K562 (cell line): ENCODE data around the gene DSTYK. TPM values are rescaled to one million over a fixed set of nuclear protein-coding genes. Genes with fewer than 3 reads are reported as not detected.

Source experiments
- CTCFL ChIP-seq: IDR thresholded peaks from 2 replicates; pipeline ENCODE4 v1.6.1; 2011; ENCODE audit warnings: borderline replicate concordance, low read depth, mild to moderate bottlenecking, moderate library complexity, low read length; ENCODE audit not compliant: insufficient read depth, poor library complexity, severe bottlenecking
- E2F6 ChIP-seq, 2 experiments: IDR thresholded peaks; 2 replicates each; pipeline ENCODE4 v1.6.1; 2011; ENCODE audit warnings: borderline replicate concordance in 1 of 2, control low read depth in 1 of 2, low read depth in 1 of 2, low read length in 1 of 2, mild to moderate bottlenecking in 1 of 2, mixed read lengths in 1 of 2, moderate library complexity in 1 of 2; ENCODE audit not compliant: insufficient read depth in 1 of 2, insufficient read length in 1 of 2, poor library complexity in 1 of 2, severe bottlenecking in 1 of 2; ENCODE audit errors: extremely low read depth in 1 of 2
- JUN ChIP-seq, 2 experiments: sonication (generic) in 1 of 2; formaldehyde crosslinking in 1 of 2; IDR thresholded peaks; 2 replicates each; pipeline versions ENCODE4 v1.6.1 to v1.8.0; 2012 to 2022; ENCODE audit warnings: borderline replicate concordance in 2 of 2, mild to moderate bottlenecking in 2 of 2, improper control_type of control experiment in 1 of 2, low read depth in 1 of 2, low read length in 1 of 2, missing genetic modification reagents in 1 of 2
- NCOR1 ChIP-seq: fragments of 450-650 bp; IDR thresholded peaks from 2 replicates; pipeline ENCODE4 v1.6.1; 2016; ENCODE audit warnings: mild to moderate bottlenecking, moderate library complexity
- NR4A1 ChIP-seq, 2 experiments: fragments of 250-450 bp in 1 of 2; fragments of 450-650 bp in 1 of 2; sonication (Bioruptor Pico) in 1 of 2; IDR thresholded peaks; 2 replicates each; pipeline versions ENCODE4 v1.4.0 to v1.6.1; 2016 to 2020; ENCODE audit warnings: mild to moderate bottlenecking in 2 of 2, missing compliant biosample characterization in 1 of 2, missing genetic modification characterization in 1 of 2, moderate library complexity in 1 of 2
- POLR2AphosphoS5 ChIP-seq: IDR thresholded peaks from 2 replicates; pipeline ENCODE4 v1.6.1; 2011; ENCODE audit warnings: mild to moderate bottlenecking, low read depth, low read length, moderate library complexity; ENCODE audit not compliant: control insufficient read depth, insufficient read depth
- RBBP5 ChIP-seq: fragments of 200-600 bp; sonication (generic); IDR thresholded peaks from 2 replicates; pipeline ENCODE4 v1.6.1; 2012; ENCODE audit warnings: borderline replicate concordance, mild to moderate bottlenecking, low read length, control low read depth, inconsistent platforms; ENCODE audit not compliant: insufficient read depth, poor library complexity, severe bottlenecking
- SNAPC5 ChIP-seq: fragments of 250-450 bp; sonication (Bioruptor Pico); IDR thresholded peaks from 2 replicates; pipeline ENCODE4 v1.8.0; 2021; ENCODE audit warnings: moderate library complexity, mild to moderate bottlenecking, inconsistent platforms
- SPI1 ChIP-seq: IDR thresholded peaks from 2 replicates; pipeline ENCODE4 v1.6.1; 2011; ENCODE audit warnings: low read depth, low read length, control low read depth, borderline replicate concordance
- UBTF ChIP-seq, 2 experiments: IDR thresholded peaks; 2 replicates each; pipeline ENCODE4 v1.6.1; 2012; ENCODE audit warnings: improper control_type of control experiment in 2 of 2, low read depth in 2 of 2, low read length in 2 of 2, borderline replicate concordance in 1 of 2
- YBX1 ChIP-seq: fragments of 450-650 bp; IDR thresholded peaks from 2 replicates; pipeline ENCODE4 v1.7.1; 2016; ENCODE audit warnings: mild to moderate bottlenecking
- ZNF431 ChIP-seq: sonication (generic); formaldehyde crosslinking; IDR thresholded peaks from 2 replicates; pipeline ENCODE4 v1.8.0; 2022; ENCODE audit warnings: mild to moderate bottlenecking, missing genetic modification reagents
- ZNF668 ChIP-seq: fragments of 250-450 bp; sonication (Bioruptor Pico); IDR thresholded peaks from 2 replicates; pipeline ENCODE4 v1.8.0; 2022; ENCODE audit warnings: mild to moderate bottlenecking, inconsistent platforms
- polyA plus RNA-seq, 8 experiments: library from polyadenylated mRNA; depleted of rRNA in 4 of 8; stranded (reverse) in 5 of 8; unstranded in 3 of 8; fragments of >200 nt; fragmentation: Nextera tagmentation in 2 of 8; fragmentation: Illumina TruSeq in 1 of 8; extraction: Ambion mirVana in 2 of 8; extraction: Trizol in 1 of 8; gene quantifications; 2 replicates each; pipeline versions ENCODE4 v1.2.1 to v1.2.3, GENCODE V29; 2011 to 2014; ENCODE audit warnings: inconsistent platforms in 1 of 8, missing spikeins in 1 of 8
- total RNA-seq, 7 experiments: library from RNA; depleted of rRNA in 6 of 7; stranded (reverse); fragments of >200 nt in 6 of 7; fragmentation: Illumina TruSeq in 2 of 7; extraction: Trizol in 2 of 7; gene quantifications; 2 replicates each; pipeline versions ENCODE4 v1.2.1 to v1.2.3, GENCODE V29; 2011 to 2021; ENCODE audit warnings: low replicate concordance in 1 of 7

Gene DSTYK
- total and polyA plus RNA-seq, 9 of the 15 experiments (the other 6 are each of a cell fraction or from before 2014, with no cell fraction given): 4.2 to 7.1 (median 6.2) TPM

GRCh38 chr1:205237526-205238484, 26.3 kb upstream of the DSTYK start (continued):
- TF ChIP-seq ZNF431 (CRISPR knock-in tag): no peak
- no peak for TF ChIP-seq YBX1
- TF ChIP-seq POLR2AphosphoS5: peak; percentile 52; the same call in 1 of the 2 replicates
- TF ChIP-seq SNAPC5 (CRISPR knock-in tag): no peak
- no peak for TF ChIP-seq CTCFL
- TF ChIP-seq RBBP5: no peak
- TF ChIP-seq ZNF668 (CRISPR knock-in tag): 0 out of 2 replicates have a peak, but pooled peaks have one; percentile 42
- no peak for TF ChIP-seq UBTF (IDR thresholded peaks at IDR 0.05; ENCODE audit: borderline replicate concordance in 1 of 2, low read depth in 2 of 2, low read length in 2 of 2)
- no peak for TF ChIP-seq NR4A1 (CRISPR knock-in tag; IDR thresholded peaks at IDR 0.05)
- TF ChIP-seq NR4A1 (tag; IDR thresholded peaks at IDR 0.05): 0 out of 2 replicates have a peak, but pooled peaks have one; percentile 39
- TF ChIP-seq SPI1: peak; percentile 74; the same call in 1 of the 2 replicates
- 0 out of 2 replicates have a peak, but pooled peaks have one; percentile 24 for TF ChIP-seq JUN (IDR thresholded peaks at IDR 0.05; ENCODE audit: borderline replicate concordance, low read depth, low read length)
- no peak for TF ChIP-seq JUN (CRISPR knock-in tag; IDR thresholded peaks at IDR 0.05; ENCODE audit: borderline replicate concordance)
- TF ChIP-seq NCOR1: peak; percentile 68
- TF ChIP-seq E2F6 (IDR thresholded peaks at IDR 0.05; ENCODE audit: borderline replicate concordance in 1 of 2, extremely low read depth in 1 of 2, insufficient read depth in 1 of 2, insufficient read length in 1 of 2, low read depth in 1 of 2, low read length in 1 of 2, poor library complexity in 1 of 2, severe bottlenecking in 1 of 2): peak; percentile 82 to 95
